NCI-H82 treated with DMSO at 0.1 percent for 48 hours (cell line): ENCODE measurements around the gene MYLK2.

Experiments
- DNase-seq: peaks from one replicate; lab custom pipeline; 2025; ENCODE audit not compliant: unreplicated experiment; lab: John Stamatoyannopoulos, UW

The MYLK2 gene

DNA sequence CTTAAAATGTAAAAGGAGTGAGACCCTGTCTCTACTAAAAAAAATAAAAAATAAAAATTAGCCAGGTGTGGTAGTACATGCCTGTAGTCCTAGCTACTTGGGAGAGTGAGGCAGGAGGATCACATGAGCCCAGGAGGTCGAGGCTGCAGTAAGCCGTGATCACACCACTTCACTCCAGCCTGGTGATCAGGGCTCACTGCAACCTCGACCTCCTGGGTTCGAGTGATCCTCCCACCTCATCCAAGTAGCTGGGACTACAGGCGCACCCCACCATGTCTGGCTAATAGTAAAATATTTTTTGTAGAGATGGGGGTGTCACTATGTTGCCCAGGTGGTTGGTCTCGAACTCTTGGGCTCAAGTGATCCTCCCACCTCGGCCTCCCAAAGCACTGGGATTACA is 34.3 kb downstream of the MYLK2 start:
- no peak for DNase-seq

DNA sequence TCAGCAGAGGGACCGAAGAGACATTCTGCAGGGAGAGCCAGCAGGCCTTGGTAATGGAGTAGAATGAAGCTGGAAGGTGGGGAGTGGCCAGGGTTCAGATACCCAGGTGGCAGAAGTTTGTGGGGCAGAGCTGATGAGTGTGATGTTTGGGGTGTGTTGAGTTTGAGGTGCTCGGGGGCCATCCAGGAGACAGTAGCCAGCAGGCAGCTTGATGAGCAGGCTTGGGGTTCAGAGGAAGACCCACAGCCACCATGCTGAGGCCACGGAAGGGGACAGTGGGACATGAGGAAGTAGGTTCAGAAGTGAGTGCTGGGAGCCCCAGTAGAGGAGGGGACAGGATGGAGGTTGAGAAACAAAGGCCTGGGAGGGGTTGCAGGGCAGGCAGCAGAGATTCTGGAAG is 37.4 kb downstream of the MYLK2 start:
- DNase-seq, result no peak

DNA sequence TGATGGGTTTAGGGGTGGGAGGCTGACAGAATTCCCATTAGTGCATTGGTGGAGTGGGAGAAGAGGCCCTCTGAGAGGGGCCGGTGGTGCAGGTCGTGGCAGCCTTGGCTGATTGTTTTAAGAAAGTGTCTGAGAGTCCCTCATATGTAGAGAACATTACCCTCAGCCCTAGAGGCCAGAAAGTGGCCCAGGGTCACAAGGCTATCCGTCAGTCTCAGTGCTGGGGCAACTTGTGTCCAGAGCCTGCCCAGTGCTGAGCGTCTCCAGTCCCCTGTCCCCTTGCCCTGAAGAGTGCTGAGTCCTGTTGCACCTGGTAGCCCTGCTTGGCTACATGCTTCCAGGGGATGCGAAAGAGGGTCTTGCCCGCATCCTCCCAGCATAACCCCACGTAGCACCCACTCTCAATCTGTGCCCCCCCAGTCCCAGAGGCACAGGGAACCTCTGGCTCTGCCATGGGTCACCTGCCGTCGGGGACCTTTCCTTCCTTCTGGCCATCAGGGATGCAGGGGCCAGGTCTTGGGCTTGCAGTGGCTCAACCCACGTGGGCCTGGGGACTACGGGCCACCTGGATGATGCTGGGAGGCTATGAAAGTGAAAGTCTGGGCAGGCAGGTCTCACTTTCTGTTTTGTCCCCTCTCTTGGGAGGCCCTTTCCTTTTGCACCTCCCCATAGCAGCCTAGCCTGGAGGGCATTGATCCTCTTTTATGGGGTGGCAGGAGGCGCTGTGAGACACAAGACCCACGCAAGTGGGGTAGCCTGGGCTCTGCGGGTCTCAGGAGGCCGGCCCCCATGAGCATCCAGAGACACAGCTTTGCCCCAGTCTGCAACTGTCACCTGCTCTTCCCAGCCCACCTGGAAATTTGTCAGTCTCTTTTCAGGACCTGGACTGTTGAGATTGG is 39.0 kb downstream of the MYLK2 start:
- no peak for DNase-seq

DNA sequence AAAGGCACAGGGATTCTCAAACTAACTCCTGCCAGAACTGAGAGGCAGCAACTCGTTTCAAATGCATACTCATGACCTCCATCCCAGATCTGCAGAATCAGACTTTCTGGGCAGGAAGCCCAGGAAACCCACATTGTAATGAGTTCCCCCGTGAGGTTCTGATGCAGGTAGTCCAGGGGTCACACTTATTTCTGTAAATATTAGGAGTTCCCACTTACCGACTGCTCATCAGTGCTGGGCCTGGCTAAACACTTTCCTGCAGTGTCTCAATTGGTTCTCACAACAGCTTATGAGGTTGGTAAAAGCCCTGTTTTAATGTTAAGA is 39.6 kb downstream of the MYLK2 start:
- no peak for DNase-seq

- DNase-seq, result no peak
Measured at GRCh38 chr20:31859266-31859997, 40.3 kb downstream of the MYLK2 start.

GRCh38 chr20:31859998-31860380 is 40.8 kb downstream of the MYLK2 start:
- no peak for DNase-seq

GRCh38 chr20:31860390-31861134 is 41.4 kb downstream of the MYLK2 start:
- no peak for DNase-seq

DNA sequence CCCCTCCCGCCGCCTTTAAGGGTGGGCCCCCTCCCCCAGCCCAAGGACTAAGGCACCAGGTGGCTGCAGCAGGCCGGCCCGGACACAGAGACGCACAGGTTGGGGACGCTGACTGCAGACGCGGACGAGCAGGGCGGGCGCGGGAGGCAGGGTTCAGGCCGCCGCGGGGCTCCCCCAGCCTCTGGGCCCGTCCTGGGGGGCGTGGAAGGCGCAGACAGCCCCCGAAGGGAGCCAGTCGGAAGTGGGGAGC is 41.9 kb downstream of the MYLK2 start:
- DNase-seq, result peak; percentile 70

DNA sequence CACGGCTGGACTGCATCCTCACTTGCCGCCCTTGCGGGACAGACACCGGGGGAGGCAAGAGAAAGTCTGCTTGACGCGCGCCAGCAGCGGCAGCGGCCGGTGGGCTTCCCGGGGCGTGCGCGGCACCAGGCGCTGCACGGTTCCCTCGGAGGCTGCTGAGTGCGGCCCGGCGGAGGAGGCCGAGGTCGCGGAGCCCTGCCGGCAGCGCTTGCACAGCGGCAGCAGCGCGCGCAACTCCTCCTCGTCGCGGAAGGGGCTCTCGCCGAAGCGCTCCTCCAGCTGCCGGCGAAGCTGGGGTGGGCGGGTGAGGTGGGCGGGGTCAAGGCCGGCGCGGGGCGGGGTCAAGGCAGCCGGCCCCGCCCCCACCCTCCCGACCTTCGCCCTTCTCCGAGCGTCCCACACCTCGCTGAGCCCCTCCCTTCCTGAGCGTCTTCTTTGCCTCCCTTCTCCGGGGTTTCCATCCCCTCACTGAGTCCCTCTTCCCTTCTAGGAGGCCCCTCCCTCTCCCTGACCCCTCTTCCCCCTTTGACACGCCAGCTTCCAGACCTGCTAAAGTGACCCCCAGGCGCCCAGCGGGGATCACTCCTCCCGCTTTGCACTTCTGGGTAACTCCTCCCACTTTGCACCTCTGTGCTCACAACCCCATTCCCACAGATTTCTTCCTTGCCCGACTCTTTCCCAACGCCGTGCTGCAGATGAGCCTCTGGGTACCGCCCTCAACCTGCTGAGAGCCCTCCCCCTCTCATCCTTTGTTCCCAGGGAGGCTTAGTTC is 42.4 kb downstream of the MYLK2 start:
- peak; percentile 69 for DNase-seq

DNA sequence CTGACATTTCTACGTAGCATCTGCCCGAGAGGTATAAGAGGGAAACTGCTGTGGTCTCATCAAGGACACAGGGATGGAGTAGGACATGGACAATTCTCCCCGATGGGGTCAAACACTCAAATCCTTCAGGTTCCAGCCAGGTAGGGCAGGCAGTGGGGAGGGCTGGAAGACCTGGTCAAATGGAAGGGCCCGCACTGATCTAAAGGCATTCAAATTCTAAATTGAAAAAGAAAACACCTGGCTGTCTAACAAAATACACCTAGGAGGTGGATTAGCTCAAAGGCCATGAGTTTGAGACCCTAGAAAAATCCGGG is 43.0 kb downstream of the MYLK2 start:
- no peak for DNase-seq

GRCh38 chr20:31862506-31862905 is 43.4 kb downstream of the MYLK2 start:
- DNase-seq, result no peak

DNA sequence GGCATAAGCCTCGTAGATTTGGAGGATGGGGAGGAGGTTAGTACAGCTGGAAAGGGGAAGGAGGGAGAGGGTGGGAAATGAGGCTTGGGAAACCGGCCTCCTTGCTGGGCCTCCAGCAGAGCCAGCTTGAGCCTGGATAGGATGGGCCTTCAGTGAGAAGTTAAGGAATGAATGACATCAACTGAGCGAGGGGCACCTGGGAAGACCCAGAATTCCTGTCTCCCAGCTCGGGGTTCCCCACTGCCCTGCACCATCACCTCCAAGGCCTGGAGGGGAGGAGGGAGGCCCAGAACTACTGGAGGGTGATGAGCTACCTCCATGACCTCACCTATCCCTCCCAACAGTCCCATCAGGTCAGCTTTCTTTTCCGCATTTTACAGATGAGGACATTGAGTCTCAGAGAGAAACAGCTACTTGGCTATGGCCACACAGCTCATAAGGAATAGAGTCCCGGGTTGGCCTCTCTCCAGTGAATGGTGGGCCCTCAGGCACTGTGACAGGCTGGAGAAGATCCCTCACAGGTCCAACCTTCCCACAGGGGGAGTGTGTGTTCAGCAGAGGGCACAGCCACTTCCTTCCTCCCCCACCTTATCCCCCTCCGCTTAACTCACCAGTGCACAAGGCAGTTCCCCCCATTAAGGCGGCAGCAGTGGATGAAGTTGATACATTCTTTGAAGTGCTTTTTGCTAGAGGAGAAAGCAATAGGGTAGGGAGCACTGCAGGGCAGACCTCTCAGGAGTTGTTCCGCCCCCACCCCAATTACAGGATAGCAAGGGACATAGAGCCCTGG is 44.3 kb downstream of the MYLK2 start:
- no peak for DNase-seq

DNA sequence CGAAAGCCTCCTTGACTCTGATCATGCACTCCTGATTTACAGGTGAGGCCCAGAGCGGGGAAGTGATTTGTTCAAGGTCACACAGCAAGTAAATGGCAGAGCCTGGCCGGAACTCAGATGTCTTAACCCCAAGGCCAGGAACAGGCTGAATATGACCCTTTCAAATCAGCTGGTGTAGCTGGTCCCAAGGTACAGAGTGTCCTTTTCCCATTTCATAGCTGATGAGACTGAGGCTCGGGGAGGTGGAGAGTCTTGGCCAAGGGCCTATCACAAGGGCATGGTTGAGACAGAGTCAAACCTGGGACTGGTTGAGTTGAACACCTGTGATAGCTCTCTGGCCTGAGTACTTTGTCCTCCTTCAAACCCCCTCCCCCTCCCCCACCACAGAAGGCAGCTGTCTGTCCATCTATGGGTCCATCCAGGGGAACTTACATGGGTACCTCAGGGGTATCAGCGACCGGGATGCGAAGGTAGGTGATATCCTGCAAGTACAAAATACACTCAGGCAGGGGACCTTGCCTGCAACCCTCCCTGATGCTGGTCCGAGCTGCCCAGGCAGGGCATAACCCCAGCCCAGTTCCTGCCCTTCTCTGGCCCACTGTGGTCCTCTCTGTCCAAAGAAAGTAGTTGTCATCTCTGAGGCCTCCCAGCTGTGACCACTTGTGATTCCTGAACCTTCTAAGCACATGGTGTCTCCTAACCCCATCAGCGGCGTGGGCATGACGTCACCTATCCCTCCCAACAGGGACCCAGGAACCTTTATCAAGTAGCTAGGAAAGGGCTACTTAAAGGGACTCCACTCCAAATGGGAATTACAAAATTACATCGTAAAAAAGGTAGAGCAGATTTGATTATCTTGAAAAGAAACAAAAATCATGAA is 45.6 kb downstream of the MYLK2 start:
- no peak for DNase-seq

GRCh38 chr20:31866221-31866620 is 47.1 kb downstream of the MYLK2 start:
- no peak for DNase-seq

DNA sequence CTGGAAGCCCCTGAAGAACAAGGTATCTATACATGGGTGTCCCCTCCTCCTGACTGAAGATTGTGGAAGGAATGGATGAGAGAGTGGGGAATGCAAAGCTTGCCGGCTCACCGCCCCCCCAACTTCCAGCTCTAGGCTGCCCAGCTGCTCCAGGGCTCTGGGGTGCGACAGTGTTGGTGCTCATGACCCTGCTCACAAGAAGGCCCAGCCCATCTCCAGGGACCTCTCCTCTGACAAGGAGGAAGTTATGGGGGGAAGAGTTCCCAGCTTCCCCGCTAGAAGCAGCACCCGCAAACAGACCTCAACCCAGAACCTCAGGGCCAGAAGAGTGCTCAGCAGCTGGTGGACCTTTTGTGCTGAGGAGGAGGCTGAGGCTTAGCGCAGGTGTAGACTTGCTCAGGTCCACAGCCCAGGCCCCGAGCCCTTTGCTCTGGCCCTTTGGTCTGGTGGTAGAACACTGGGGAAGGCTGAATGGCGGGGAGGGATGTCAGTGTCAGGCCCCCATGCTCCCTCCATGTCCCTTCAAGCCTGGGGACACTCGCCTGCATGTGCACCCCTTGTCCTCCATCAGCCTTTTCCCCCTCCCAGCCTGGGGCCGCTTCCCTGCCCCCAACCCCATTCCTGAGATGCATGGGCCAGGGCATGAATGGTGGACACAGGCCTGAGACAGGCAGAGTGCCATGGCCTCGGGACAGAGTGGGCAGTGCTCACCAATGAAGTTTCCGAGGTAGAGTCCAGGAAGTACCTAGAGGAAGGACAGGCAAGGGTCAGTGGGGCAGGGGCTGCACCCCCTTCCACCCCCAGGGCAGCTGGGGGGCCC is 49.9 kb downstream of the MYLK2 start:
- no peak for DNase-seq

GRCh38 chr20:31869673-31869941 is 50.5 kb downstream of the MYLK2 start:
- no peak for DNase-seq

DNA sequence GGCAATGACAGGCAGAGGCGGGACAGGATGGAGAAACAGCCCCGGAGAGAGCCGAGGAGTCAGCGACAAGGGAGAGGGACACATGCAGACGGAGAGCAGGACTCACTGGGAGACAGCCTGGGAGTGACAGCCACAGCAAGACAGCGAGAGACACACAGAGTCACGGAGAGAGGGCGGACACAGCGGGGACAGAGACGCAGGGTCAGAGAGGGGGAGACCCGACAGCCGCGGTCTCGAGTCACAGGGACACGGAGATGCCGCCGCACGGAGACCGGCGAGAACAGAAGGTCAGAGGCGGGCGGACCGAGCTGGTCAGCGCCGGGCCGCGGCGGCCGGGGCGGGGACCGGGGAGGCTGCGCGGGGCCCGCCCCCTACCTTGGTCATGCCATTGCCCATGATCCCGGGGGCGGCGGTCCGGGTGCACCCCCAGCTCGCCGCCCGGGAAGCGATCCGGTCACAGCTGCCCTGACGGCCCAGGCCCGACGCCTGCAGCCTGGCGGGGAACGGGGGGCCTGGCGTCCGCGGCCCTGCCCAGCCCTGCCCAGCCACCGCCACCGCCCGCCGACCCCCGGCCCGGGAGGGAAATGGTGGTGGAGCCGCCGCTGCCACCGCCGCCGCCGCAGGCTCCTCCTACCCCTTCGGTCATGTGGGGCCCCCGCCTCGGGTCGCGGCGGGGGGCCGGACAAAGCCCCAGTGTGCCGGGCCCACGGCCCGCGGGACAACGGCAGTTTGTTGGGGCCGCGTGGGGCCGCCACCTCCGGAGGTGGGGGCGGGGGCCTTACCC is 51.0 kb downstream of the MYLK2 start, which contains the start of the genes DUSP15 and TTLL9:
Gene DUSP15, minus strand, starts transcription at position 586 of the 784 bp plus-strand sequence. Its CDS starts 190 bp downstream, at position 396.
Gene TTLL9, plus strand, starts transcription at position 693 of the 784 bp plus-strand sequence. CDS start 493 bp downstream, outside the sequence.
- DNase-seq, result no peak
